Lower lobe of right lung (tissue), 2 donors: ENCODE data around the gene HPS6. TPM values are rescaled to one million over a fixed set of nuclear protein-coding genes. Genes with fewer than 3 reads are reported as not detected.

ENCODE experiments used
- ATAC-seq, 2 donors: fragments of 200-7000 bp; cut with Tn5 transposase; one replicate each; pipeline ENCODE4 v1.9.1; 2020 to 2022; ENCODE audit warnings: mild to moderate bottlenecking in 2 of 2, moderate library complexity in 2 of 2
- DNase-seq: peaks from one replicate; pipeline ENCODE4 v3.0.0-alpha.2; 2020
- H3K27ac ChIP-seq: fragments of 200-600 bp; one replicate; pipeline ENCODE4 v1.8.0; 2022
- H3K27me3 ChIP-seq: fragments of 200-600 bp; one replicate; pipeline ENCODE4 v1.8.0; 2022; ENCODE audit warnings: low read depth
- H3K36me3 ChIP-seq: fragments of 200-600 bp; one replicate; pipeline ENCODE4 v1.8.0; 2022; ENCODE audit warnings: mild to moderate bottlenecking
- H3K4me1 ChIP-seq: fragments of 200-600 bp; one replicate; pipeline ENCODE4 v1.8.0; 2022
- H3K4me3 ChIP-seq: fragments of 200-600 bp; one replicate; pipeline ENCODE4 v1.8.0; 2022; ENCODE audit warnings: mild to moderate bottlenecking
- H3K9me3 ChIP-seq: fragments of 200-600 bp; one replicate; pipeline ENCODE4 v1.8.0; 2022
- intact Hi-C: fragments of 100-400 bp; cut with DNase I; formaldehyde crosslinking; loops from one replicate; pipeline ENCODE4 v1.11.0; 2022
- total RNA-seq: library from RNA; stranded (reverse); fragmentation: NEBNext Ultra II Directional; extraction: Animal tissue kit (Norgen Biotek cat#: 25700); gene quantifications from one replicate; pipeline ENCODE4 v1.2.1, GENCODE V29; 2021
- TF ChIP-seq, protein P1 (sequence below): fragments of 200-600 bp; IDR thresholded peaks from one replicate; pipeline ENCODE4 v1.8.0; 2022; ENCODE audit warnings: antibody characterized with exemption, mild to moderate bottlenecking
- donor health status: DM: no; HTN: yes; CAD: no; lungs with severe emphysema.

Gene HPS6
- total RNA-seq, 1 donor from 2014 or later: 21.8 TPM

GRCh38 chr10:102115775-102116174, 50.6 kb downstream of the HPS6 start:
- H3K27me3 ChIP-seq: no peaks in the 10 kb centered on the region
- DNase-seq (no peak), ATAC-seq (no peak)
- H3K9me3 ChIP-seq: no peaks in the 10 kb centered on the region
- peaks cover 74% of the 10 kb centered on the region for H3K4me1 ChIP-seq
- intact Hi-C loops: no loop called here
- peak overlapping the region; percentile 82 for H3K27ac ChIP-seq
- TF ChIP-seq, protein P1, sequence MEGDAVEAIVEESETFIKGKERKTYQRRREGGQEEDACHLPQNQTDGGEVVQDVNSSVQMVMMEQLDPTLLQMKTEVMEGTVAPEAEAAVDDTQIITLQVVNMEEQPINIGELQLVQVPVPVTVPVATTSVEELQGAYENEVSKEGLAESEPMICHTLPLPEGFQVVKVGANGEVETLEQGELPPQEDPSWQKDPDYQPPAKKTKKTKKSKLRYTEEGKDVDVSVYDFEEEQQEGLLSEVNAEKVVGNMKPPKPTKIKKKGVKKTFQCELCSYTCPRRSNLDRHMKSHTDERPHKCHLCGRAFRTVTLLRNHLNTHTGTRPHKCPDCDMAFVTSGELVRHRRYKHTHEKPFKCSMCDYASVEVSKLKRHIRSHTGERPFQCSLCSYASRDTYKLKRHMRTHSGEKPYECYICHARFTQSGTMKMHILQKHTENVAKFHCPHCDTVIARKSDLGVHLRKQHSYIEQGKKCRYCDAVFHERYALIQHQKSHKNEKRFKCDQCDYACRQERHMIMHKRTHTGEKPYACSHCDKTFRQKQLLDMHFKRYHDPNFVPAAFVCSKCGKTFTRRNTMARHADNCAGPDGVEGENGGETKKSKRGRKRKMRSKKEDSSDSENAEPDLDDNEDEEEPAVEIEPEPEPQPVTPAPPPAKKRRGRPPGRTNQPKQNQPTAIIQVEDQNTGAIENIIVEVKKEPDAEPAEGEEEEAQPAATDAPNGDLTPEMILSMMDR: no peak
- H3K4me3 ChIP-seq: peak overlapping the region; percentile 74
- peaks cover 9% of the 10 kb centered on the region for H3K36me3 ChIP-seq

- DNase-seq: no peak
- peak overlapping the region; percentile 96 for H3K27ac ChIP-seq
- H3K9me3 ChIP-seq: no peaks in the 10 kb centered on the region
- peaks cover 82% of the 10 kb centered on the region for H3K4me1 ChIP-seq
- no peak for ATAC-seq
- peak overlapping the region; percentile 80 for H3K4me3 ChIP-seq
- TF ChIP-seq, protein P1: no peak
- H3K36me3 ChIP-seq: peaks cover under 1% of the 10 kb centered on the region
- H3K27me3 ChIP-seq: no peaks in the 10 kb centered on the region
- intact Hi-C loops: no loop called here
Observed at GRCh38 chr10:102116656-102117055, 51.5 kb downstream of the HPS6 start.

Other genes starting within 250 kb of the HPS6 start
- 113 TPM for gene OGA, start 246.9 kb upstream of the HPS6 start, total RNA-seq
- 3.7 TPM for gene KCNIP2, start 221.5 kb upstream of the HPS6 start, total RNA-seq
- gene ARMH3, start 9.2 kb upstream of the HPS6 start, total RNA-seq: 38.6 TPM
- 58.0 TPM for gene LDB1, start 55.0 kb downstream of the HPS6 start, total RNA-seq
- 32.7 TPM for gene PPRC1, start 67.7 kb downstream of the HPS6 start, total RNA-seq
- 31.0 TPM for gene NOLC1, start 87.0 kb downstream of the HPS6 start, total RNA-seq
- 0.92 TPM for gene ELOVL3, start 160.9 kb downstream of the HPS6 start, total RNA-seq
- not detected for gene PITX3, start 176.2 kb downstream of the HPS6 start, total RNA-seq
- gene GBF1, start 180.2 kb downstream of the HPS6 start, total RNA-seq: 40.3 TPM